HG03469 (cell line): ENCODE data around the gene HOMEZ.
"Not testable (repeated sequence)": the region's sequence is repeated elsewhere in the genome, so short reads cannot be mapped to it uniquely, and the experiment has no call there.

ENCODE experiments used
- ATAC-seq: cut with Tn5 transposase; IDR thresholded peaks from one replicate; pipeline ENCODE4 v1.9.1; 2021; ENCODE audit warnings: mild to moderate bottlenecking, moderate library complexity, moderate number of reproducible peaks; ENCODE audit not compliant: unreplicated experiment

Gene HOMEZ

GRCh38 chr14:23284654-23285529, 1.0 kb downstream of the HOMEZ start:
- no peak for ATAC-seq

- ATAC-seq: no peak
These were observed 4.7 kb downstream of the HOMEZ start for GRCh38 chr14:23281247-23281646.

GRCh38 chr14:23277928-23278327, 8.0 kb downstream of the HOMEZ start:
- not testable (repeated sequence) for ATAC-seq

- no peak for ATAC-seq
These were observed 8.7 kb downstream of the HOMEZ start for GRCh38 chr14:23277189-23277588.

- ATAC-seq: no peak
These were observed 10.5 kb downstream of the HOMEZ start for GRCh38 chr14:23275412-23275811.

GRCh38 chr14:23269193-23269592, 16.7 kb downstream of the HOMEZ start:
- ATAC-seq: no peak

- ATAC-seq: not testable (repeated sequence)
These were observed 25.1 kb downstream of the HOMEZ start for GRCh38 chr14:23260849-23261248.

- no peak for ATAC-seq
These were observed 26.5 kb downstream of the HOMEZ start for GRCh38 chr14:23259426-23259825.

- no peak for ATAC-seq
These were observed 27.7 kb downstream of the HOMEZ start for GRCh38 chr14:23258256-23258655.

GRCh38 chr14:23252420-23253333, 33.3 kb downstream of the HOMEZ start:
- ATAC-seq: no peak

GRCh38 chr14:23252006-23252405, 33.9 kb downstream of the HOMEZ start:
- no peak for ATAC-seq

GRCh38 chr14:23249824-23250223, 36.1 kb downstream of the HOMEZ start:
- no peak for ATAC-seq

- ATAC-seq: no peak
These were observed 37.3 kb downstream of the HOMEZ start for GRCh38 chr14:23248601-23249000.

- ATAC-seq: no peak
These were observed 40.6 kb downstream of the HOMEZ start for GRCh38 chr14:23245282-23245681.

GRCh38 chr14:23243066-23243465, 42.9 kb downstream of the HOMEZ start:
- no peak for ATAC-seq

GRCh38 chr14:23242076-23242475, 43.9 kb downstream of the HOMEZ start:
- no peak for ATAC-seq

- not testable (repeated sequence) for ATAC-seq
These were observed 44.7 kb downstream of the HOMEZ start for GRCh38 chr14:23241061-23241715.

GRCh38 chr14:23240661-23241060, 45.3 kb downstream of the HOMEZ start:
- no peak for ATAC-seq

- no peak for ATAC-seq
These were observed 47.9 kb downstream of the HOMEZ start, which contains the start of gene RNF212B for GRCh38 chr14:23237772-23238594. RNF212B (plus strand) TSS chr14:23237936; CDS start chr14:23240346, 2,410 bp downstream.

GRCh38 chr14:23232241-23232808, 53.6 kb downstream of the HOMEZ start:
- ATAC-seq: not testable (repeated sequence)
